GM12878 (cell line): Measurements from ENCODE around the gene TOR1A. TPM values are rescaled to one million over a fixed set of nuclear protein-coding genes. Genes with fewer than 3 reads are reported as not detected.
A peak's percentile ranks its signal among the peaks of the same experiment; 100 is the strongest.

ENCODE experiments used
- ATAC-seq: fragments of 200-7000 bp; cut with Tn5 transposase; 3 replicates; pipeline ENCODE4 v1.9.1; 2020; ENCODE audit warnings: mild to moderate bottlenecking, moderate library complexity
- BruUV-seq: library from RNA; stranded (reverse); fragments of 400-500 nt; replicated peaks from 2 replicates; lab custom pipeline; 2021; lab: Mats Ljungman, UMichigan
- CTCF ChIA-PET: fragments of 300-600 bp; sonication (Branson Sonifier 250); formaldehyde crosslinking; extraction: SDS; loops from one replicate; lab custom pipeline; 2021; ENCODE audit warnings: inconsistent platforms; lab: Yijun Ruan, JAX
- POLR2A ChIA-PET: fragments of 350-600 bp; formaldehyde crosslinking; extraction: SDS; loops from one replicate; lab custom pipeline; 2021; ENCODE audit warnings: inconsistent platforms; lab: Charles Lee
- RAD21 ChIA-PET: fragments of 300-600 bp; sonication (Branson Sonifier 250); formaldehyde crosslinking; loops from one replicate; lab custom pipeline; 2023; ENCODE audit warnings: antibody characterized with exemption; ENCODE audit not compliant: unreplicated experiment; lab: Charles Lee
- SMC1A ChIA-PET: fragments of 300-600 bp; sonication (Branson Sonifier 250); formaldehyde crosslinking; loops from one replicate; lab custom pipeline; 2023; ENCODE audit not compliant: unreplicated experiment, uncharacterized antibody; lab: Charles Lee
- DNase-seq: peaks from one replicate; pipeline ENCODE4 v3.0.0-alpha.2; 2011; ENCODE audit warnings: low read depth, low spot score
- FAIRE-seq: peaks from 3 replicates; lab custom pipeline; 2011; peaks lifted over from hg19 to GRCh38; lab: Jason Lieb, UNC
- H2AFZ ChIP-seq: 2 replicates; pipeline ENCODE4 v1.6.0; 2011; ENCODE audit warnings: low read depth, low read length, control low read depth; ENCODE audit not compliant: control insufficient read depth
- H3K27ac ChIP-seq: 2 replicates; pipeline ENCODE4 v1.5.1; 2011; ENCODE audit warnings: control low read depth; ENCODE audit not compliant: control insufficient read depth, insufficient read depth
- H3K27me3 ChIP-seq, 2 experiments: replicated peaks in 1 of 2; 2 replicates each; pipeline versions ENCODE4 v1.6.0 to v1.6.1; 2011; ENCODE audit warnings: low read length in 1 of 2; ENCODE audit not compliant: control insufficient read depth in 2 of 2, insufficient read depth in 2 of 2
- H3K36me3 ChIP-seq, 2 experiments: 2 replicates each; pipeline ENCODE4 v1.5.1; 2011; ENCODE audit warnings: low read length in 1 of 2; ENCODE audit not compliant: control insufficient read depth in 2 of 2, insufficient read depth in 2 of 2
- H3K4me1 ChIP-seq: 2 replicates; pipeline ENCODE4 v1.6.1; 2011; ENCODE audit warnings: mild to moderate bottlenecking, low read length, moderate library complexity, mixed read lengths; ENCODE audit not compliant: control insufficient read depth, insufficient read depth
- H3K4me2 ChIP-seq: 2 replicates; pipeline ENCODE4 v1.6.0; 2011; ENCODE audit warnings: control low read depth; ENCODE audit not compliant: control insufficient read depth, insufficient read depth
- H3K4me3 ChIP-seq: fragments of 200-600 bp; sonication (generic); 2 replicates; pipeline ENCODE4 v1.5.1; 2016
- H3K79me2 ChIP-seq: 2 replicates; pipeline ENCODE4 v1.6.0; 2011; ENCODE audit warnings: low read length; ENCODE audit not compliant: control insufficient read depth, insufficient read depth
- H3K9ac ChIP-seq: 2 replicates; pipeline ENCODE4 v1.8.0; 2011; ENCODE audit warnings: low read length, control low read depth, mixed read lengths; ENCODE audit not compliant: control insufficient read depth, insufficient read depth
- H3K9me3 ChIP-seq: replicated peaks from 3 replicates; pipeline ENCODE4 v1.5.1; 2011; ENCODE audit warnings: mild to moderate bottlenecking, low read length; ENCODE audit not compliant: control insufficient read depth, insufficient read depth
- H4K20me1 ChIP-seq: 2 replicates; pipeline ENCODE4 v1.6.0; 2011; ENCODE audit not compliant: control insufficient read depth, insufficient read depth
- BACH1 ChIP-seq: fragments of 450-650 bp; IDR thresholded peaks from 2 replicates; pipeline ENCODE4 v1.6.1; 2017; ENCODE audit warnings: mild to moderate bottlenecking, borderline replicate concordance
- CREM ChIP-seq: IDR thresholded peaks from 2 replicates; pipeline ENCODE4 v1.6.1; 2014; ENCODE audit warnings: antibody characterized with exemption, low read depth
- DPF2 ChIP-seq: fragments of 450-650 bp; IDR thresholded peaks from 2 replicates; pipeline ENCODE4 v1.6.1; 2017; ENCODE audit warnings: mild to moderate bottlenecking
- EZH2 ChIP-seq: IDR thresholded peaks from 2 replicates; pipeline ENCODE4 v1.6.1; 2012; ENCODE audit warnings: low read depth, mild to moderate bottlenecking, control low read depth, inconsistent platforms, low read length, borderline replicate concordance; ENCODE audit not compliant: control insufficient read depth
- HCFC1 ChIP-seq: fragments of 150-350 bp; IDR thresholded peaks from 2 replicates; pipeline ENCODE4 v1.6.1; 2014; ENCODE audit warnings: low read length
- HDGF ChIP-seq: fragments of 450-650 bp; IDR thresholded peaks from 2 replicates; pipeline ENCODE4 v1.6.1; 2016; ENCODE audit warnings: antibody characterized with exemption
- MEF2B ChIP-seq: fragments of 450-650 bp; IDR thresholded peaks from 2 replicates; pipeline ENCODE4 v1.6.1; 2018; ENCODE audit warnings: mild to moderate bottlenecking, moderate library complexity; ENCODE audit not compliant: partially characterized antibody, poor library complexity, severe bottlenecking
- NBN ChIP-seq: fragments of 450-650 bp; IDR thresholded peaks from 2 replicates; pipeline ENCODE4 v1.6.1; 2016
- NRF1 ChIP-seq: conservative IDR thresholded peaks from 2 replicates; pipeline ENCODE4 v1.6.1; 2011; ENCODE audit warnings: mild to moderate bottlenecking, low read depth, low read length, improper control_type of control experiment
- RBBP5 ChIP-seq: fragments of 200-600 bp; sonication (generic); conservative IDR thresholded peaks from 2 replicates; pipeline ENCODE4 v1.6.1; 2016
- ZNF24 ChIP-seq: fragments of 450-650 bp; IDR thresholded peaks from 2 replicates; pipeline ENCODE4 v1.6.1; 2017; ENCODE audit warnings: antibody characterized with exemption, mild to moderate bottlenecking
- WGBS: methylation state at CpG from one replicate; pipeline ENCODE4 v1.1.6; 2016; ENCODE audit warnings: low lambda C conversion rate; ENCODE audit not compliant: insufficient replicate concordance, insufficient coverage; ENCODE audit errors: missing lambda C conversion rate; 5-methylcytosine and 5-hydroxymethylcytosine counted together
- in situ Hi-C: fragments of 300-500 bp; cut with MboI; formaldehyde crosslinking; loops from 9 replicates; pipeline ENCODE4 v1.14.3; 2018; ENCODE audit warnings: mixed read lengths
- intact Hi-C: fragments of 100-400 bp; cut with micrococcal nuclease; formaldehyde crosslinking; loops from one replicate; pipeline ENCODE4 v1.14.2; 2022; ENCODE audit not compliant: unreplicated experiment
- polyA plus RNA-seq, 11 experiments: library from polyadenylated mRNA; depleted of rRNA in 4 of 11; unstranded in 6 of 11; stranded (reverse) in 5 of 11; fragments of >200 nt; fragmentation: Nextera tagmentation in 4 of 11; fragmentation: Illumina TruSeq in 1 of 11; extraction: Ambion mirVana in 4 of 11; extraction: Trizol in 1 of 11; gene quantifications; 1 replicate in 1 of 11; 2 replicates in 10 of 11; pipeline versions ENCODE4 v1.2.1 to v1.2.3, GENCODE V29; 2011 to 2016; ENCODE audit warnings: inconsistent platforms in 2 of 11, missing spikeins in 2 of 11, low read depth in 1 of 11
- total RNA-seq, 4 experiments: library from RNA; depleted of rRNA in 3 of 4; stranded (reverse); fragments of >200 nt in 3 of 4; fragmentation: Illumina TruSeq in 1 of 4; extraction: Trizol in 1 of 4; gene quantifications; 2 replicates each; pipeline versions ENCODE4 v1.2.1 to v1.2.3, GENCODE V29; 2013 to 2021
- TF ChIP-seq, protein P1 (sequence below): IDR thresholded peaks from 2 replicates; pipeline ENCODE4 v1.6.1; 2012; ENCODE audit warnings: mild to moderate bottlenecking, low read depth, low read length
- TF ChIP-seq, protein P2 (sequence below): IDR thresholded peaks from 2 replicates; pipeline ENCODE4 v1.6.1; 2011; ENCODE audit warnings: low read depth, mild to moderate bottlenecking, low read length, moderate library complexity, borderline replicate concordance; ENCODE audit errors: extremely low read depth
- TF ChIP-seq, protein P3 (sequence below): fragments of 450-650 bp; IDR thresholded peaks from 2 replicates; pipeline ENCODE4 v1.6.1; 2014; ENCODE audit warnings: mild to moderate bottlenecking
- TF ChIP-seq, protein P4 (sequence below): IDR thresholded peaks from 2 replicates; pipeline ENCODE4 v1.6.1; 2012; ENCODE audit warnings: low read depth, low read length, improper control_type of control experiment
- TF ChIP-seq, protein P5 (sequence below): fragments of 450-650 bp; IDR thresholded peaks from 2 replicates; pipeline ENCODE4 v1.6.1; 2017; ENCODE audit warnings: low read depth, mild to moderate bottlenecking, moderate library complexity

The TOR1A gene
- total and polyA plus RNA-seq, 10 of the 15 experiments (the other 5 are each of a cell fraction or from before 2014, with no cell fraction given), result 3.2 to 60.8 (median 38.6) TPM

DNA sequence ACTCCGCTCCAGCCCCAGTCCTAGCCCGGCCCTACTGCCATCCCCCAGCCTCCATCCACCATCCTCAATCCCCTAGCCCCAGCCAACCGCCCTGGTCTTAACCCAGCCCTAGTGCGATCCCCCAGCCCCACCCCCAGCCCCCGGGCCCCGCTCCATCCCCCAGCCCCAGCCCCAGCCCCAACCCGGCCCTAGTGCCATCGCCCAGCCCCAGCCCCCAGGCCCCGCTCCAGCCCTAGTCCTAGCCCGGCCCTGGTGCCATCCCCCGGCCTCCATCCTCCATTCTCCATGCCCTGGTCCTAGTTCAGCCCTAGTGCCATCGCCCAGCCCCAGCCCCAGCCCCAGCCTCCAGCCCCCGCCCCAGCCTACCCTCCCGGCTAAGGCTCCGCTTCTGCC is 398 bp downstream of the TOR1A start:
- ChIA-PET SMC1A (interaction anchor here (0.6 kb wide), 1 partner anchor 12 kb away, joined by 3 read pairs; the partner anchor contains the start of genes C9orf78 and USP20), POLR2A (interaction anchor here (1.5 kb wide), 1 partner anchor 20 kb away, joined by 4 read pairs; no protein-coding TSS in a partner anchor), CTCF (no interaction called here), RAD21 (no interaction called here)
- FAIRE-seq, result no peak
- H2AFZ ChIP-seq, result peak overlapping the region; percentile 86
- intact Hi-C loops, result no loop called here
- peak overlapping the region; percentile 80 for H3K4me3 ChIP-seq
- in situ Hi-C loops, result no loop called here
- peak overlapping the region; percentile 68; the same call in 1 of the 2 replicates for H3K9ac ChIP-seq
- H3K79me2 ChIP-seq, result peaks cover 19% of the 10 kb centered on the region
- peaks cover 6% of the 10 kb centered on the region for H3K4me1 ChIP-seq
- WGBS, result 0% methylated on average over 5 of the region's 15 CpGs
- peak; percentile 63 for ATAC-seq
- no peaks in the 10 kb centered on the region for H4K20me1 ChIP-seq
- no peaks in the 10 kb centered on the region for H3K27me3 ChIP-seq
- no peaks in the 10 kb centered on the region for H3K9me3 ChIP-seq
- no TSS peak for BruUV-seq
- no peak for DNase-seq
- peaks cover 0 to 12% of the 10 kb centered on the region in 2 experiments; a peak in 2 of 4 replicates for H3K36me3 ChIP-seq
- peak overlapping the region; percentile 66 for H3K27ac ChIP-seq
- H3K4me2 ChIP-seq, result no peak overlapping the region
- TF ChIP-seq BACH1, result no peak
- TF ChIP-seq RBBP5, result no peak
- TF ChIP-seq, protein P1, sequence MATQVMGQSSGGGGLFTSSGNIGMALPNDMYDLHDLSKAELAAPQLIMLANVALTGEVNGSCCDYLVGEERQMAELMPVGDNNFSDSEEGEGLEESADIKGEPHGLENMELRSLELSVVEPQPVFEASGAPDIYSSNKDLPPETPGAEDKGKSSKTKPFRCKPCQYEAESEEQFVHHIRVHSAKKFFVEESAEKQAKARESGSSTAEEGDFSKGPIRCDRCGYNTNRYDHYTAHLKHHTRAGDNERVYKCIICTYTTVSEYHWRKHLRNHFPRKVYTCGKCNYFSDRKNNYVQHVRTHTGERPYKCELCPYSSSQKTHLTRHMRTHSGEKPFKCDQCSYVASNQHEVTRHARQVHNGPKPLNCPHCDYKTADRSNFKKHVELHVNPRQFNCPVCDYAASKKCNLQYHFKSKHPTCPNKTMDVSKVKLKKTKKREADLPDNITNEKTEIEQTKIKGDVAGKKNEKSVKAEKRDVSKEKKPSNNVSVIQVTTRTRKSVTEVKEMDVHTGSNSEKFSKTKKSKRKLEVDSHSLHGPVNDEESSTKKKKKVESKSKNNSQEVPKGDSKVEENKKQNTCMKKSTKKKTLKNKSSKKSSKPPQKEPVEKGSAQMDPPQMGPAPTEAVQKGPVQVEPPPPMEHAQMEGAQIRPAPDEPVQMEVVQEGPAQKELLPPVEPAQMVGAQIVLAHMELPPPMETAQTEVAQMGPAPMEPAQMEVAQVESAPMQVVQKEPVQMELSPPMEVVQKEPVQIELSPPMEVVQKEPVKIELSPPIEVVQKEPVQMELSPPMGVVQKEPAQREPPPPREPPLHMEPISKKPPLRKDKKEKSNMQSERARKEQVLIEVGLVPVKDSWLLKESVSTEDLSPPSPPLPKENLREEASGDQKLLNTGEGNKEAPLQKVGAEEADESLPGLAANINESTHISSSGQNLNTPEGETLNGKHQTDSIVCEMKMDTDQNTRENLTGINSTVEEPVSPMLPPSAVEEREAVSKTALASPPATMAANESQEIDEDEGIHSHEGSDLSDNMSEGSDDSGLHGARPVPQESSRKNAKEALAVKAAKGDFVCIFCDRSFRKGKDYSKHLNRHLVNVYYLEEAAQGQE, result no peak
- TF ChIP-seq, protein P2, sequence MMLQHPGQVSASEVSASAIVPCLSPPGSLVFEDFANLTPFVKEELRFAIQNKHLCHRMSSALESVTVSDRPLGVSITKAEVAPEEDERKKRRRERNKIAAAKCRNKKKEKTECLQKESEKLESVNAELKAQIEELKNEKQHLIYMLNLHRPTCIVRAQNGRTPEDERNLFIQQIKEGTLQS, result no peak
- no peak for TF ChIP-seq MEF2B
- TF ChIP-seq CREM, result no peak
- no peak for TF ChIP-seq HDGF
- no peak for TF ChIP-seq EZH2
- TF ChIP-seq DPF2, result no peak
- TF ChIP-seq NRF1, result no peak
- TF ChIP-seq HCFC1, result no peak
- TF ChIP-seq, protein P3, sequence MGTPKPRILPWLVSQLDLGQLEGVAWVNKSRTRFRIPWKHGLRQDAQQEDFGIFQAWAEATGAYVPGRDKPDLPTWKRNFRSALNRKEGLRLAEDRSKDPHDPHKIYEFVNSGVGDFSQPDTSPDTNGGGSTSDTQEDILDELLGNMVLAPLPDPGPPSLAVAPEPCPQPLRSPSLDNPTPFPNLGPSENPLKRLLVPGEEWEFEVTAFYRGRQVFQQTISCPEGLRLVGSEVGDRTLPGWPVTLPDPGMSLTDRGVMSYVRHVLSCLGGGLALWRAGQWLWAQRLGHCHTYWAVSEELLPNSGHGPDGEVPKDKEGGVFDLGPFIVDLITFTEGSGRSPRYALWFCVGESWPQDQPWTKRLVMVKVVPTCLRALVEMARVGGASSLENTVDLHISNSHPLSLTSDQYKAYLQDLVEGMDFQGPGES, result no peak
- TF ChIP-seq, protein P4, sequence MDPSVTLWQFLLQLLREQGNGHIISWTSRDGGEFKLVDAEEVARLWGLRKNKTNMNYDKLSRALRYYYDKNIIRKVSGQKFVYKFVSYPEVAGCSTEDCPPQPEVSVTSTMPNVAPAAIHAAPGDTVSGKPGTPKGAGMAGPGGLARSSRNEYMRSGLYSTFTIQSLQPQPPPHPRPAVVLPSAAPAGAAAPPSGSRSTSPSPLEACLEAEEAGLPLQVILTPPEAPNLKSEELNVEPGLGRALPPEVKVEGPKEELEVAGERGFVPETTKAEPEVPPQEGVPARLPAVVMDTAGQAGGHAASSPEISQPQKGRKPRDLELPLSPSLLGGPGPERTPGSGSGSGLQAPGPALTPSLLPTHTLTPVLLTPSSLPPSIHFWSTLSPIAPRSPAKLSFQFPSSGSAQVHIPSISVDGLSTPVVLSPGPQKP, result no peak
- no peak for TF ChIP-seq ZNF24
- no peak for TF ChIP-seq NBN
- TF ChIP-seq, protein P5, sequence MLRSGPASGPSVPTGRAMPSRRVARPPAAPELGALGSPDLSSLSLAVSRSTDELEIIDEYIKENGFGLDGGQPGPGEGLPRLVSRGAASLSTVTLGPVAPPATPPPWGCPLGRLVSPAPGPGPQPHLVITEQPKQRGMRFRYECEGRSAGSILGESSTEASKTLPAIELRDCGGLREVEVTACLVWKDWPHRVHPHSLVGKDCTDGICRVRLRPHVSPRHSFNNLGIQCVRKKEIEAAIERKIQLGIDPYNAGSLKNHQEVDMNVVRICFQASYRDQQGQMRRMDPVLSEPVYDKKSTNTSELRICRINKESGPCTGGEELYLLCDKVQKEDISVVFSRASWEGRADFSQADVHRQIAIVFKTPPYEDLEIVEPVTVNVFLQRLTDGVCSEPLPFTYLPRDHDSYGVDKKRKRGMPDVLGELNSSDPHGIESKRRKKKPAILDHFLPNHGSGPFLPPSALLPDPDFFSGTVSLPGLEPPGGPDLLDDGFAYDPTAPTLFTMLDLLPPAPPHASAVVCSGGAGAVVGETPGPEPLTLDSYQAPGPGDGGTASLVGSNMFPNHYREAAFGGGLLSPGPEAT, result no peak
